ENCODE measurements around the gene TOPAZ1. TPM values are rescaled to one million over a fixed set of nuclear protein-coding genes. Genes with fewer than 3 reads are reported as not detected.

Gene TOPAZ1
- total RNA-seq, 1 experiment from 2014 or later: not detected

DNA sequence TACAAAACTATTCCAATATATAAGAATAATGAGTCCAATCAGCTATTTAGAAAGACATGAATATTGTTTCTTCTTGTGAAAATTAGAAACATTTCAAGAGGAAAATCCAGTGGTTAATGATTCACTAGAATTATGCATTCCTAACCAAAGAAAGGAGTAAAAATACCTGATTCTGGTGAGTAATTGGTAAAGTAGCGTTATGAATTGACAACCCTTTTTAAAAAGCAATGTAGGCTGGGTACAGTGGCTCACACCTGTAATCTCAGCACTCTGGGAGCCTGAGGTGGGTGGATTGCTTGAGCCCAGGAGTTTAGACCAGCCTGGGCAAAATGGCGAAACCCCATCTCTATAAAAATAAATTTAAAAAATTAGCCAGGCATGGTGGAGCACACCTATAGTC lies 43.3 kb downstream of the TOPAZ1 start:
- CTCF ChIA-PET: no interaction called here
- Histone ChIP-seq H3K4me1 (ENCODE audit: insufficient read depth, low read length) (no peaks in the 10 kb centered on the region), H3K79me2 (ENCODE audit: low read length) (no peaks in the 10 kb centered on the region), H3K27ac (ENCODE audit: low read length) (no peak overlapping the region), H3K4me3 (ENCODE audit: low read length) (no peak overlapping the region), H3K4me2 (ENCODE audit: low read length) (no peak overlapping the region), H3K27me3 (ENCODE audit: low read length) (no peaks in the 10 kb centered on the region), H3K9ac (ENCODE audit: low read length) (no peak overlapping the region), H3K9me3 (ENCODE audit: low read length) (no peaks in the 10 kb centered on the region), H4K20me1 (ENCODE audit: low read length) (no peaks in the 10 kb centered on the region), H3F3A (ENCODE audit: low read length, unreplicated experiment) (no peaks in the 10 kb centered on the region), H3K36me3 (ENCODE audit: low read depth, low read length) (no peaks in the 10 kb centered on the region), H2AFZ (ENCODE audit: low read length) (no peak overlapping the region), H3K9me2 (replicated peaks; ENCODE audit: low read length) (no peaks in the 10 kb centered on the region)
- DNase-seq: peak; percentile 7
- no peak for ATAC-seq
- BruUV-seq (replicated peaks): no TSS peak
- intact Hi-C loops (cut with micrococcal nuclease): no loop called here
- POLR2A ChIA-PET (ENCODE audit: unreplicated experiment): no interaction called here
- TF ChIP-seq EZH2phosphoT487 (IDR thresholded peaks at IDR 0.05; ENCODE audit: borderline replicate concordance, low read length) (no peak), EZH2 (IDR thresholded peaks at IDR 0.05; ENCODE audit: low read length, unreplicated experiment) (no peak), CTCF (conservative IDR thresholded peaks at IDR 0.05; ENCODE audit: low read depth, low read length) (no peak)

DNA sequence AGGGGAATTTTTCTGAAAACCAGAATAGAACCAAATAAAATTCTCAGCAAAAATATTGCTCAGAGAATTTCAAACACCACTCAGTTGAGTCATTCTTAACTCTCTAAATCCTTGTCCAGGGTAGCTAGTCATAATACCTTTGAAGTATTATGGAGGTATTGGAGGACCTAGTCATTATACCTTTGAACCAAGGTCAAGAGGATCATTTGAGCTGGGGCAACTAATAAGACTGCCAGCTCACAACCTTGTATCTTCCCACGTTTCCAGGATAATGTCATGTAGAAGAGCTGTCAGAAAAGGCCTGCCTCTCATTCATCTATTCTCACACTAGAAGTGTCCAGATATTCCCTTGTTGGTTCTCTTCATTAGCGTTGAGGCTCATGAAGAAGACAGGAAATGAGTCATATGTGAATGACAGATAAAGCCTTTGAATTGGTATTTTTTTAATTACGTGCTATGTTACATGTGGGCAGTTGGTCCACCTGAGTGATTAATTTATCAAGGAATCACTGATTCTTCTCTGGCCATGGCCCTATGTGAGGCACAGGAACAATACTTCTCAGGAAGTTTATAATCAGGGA lies 48.3 kb downstream of the TOPAZ1 start:
- POLR2A ChIA-PET (ENCODE audit: unreplicated experiment): no interaction called here
- Histone ChIP-seq H3K27me3 (ENCODE audit: low read length) (no peaks in the 10 kb centered on the region), H3K4me1 (ENCODE audit: insufficient read depth, low read length) (no peaks in the 10 kb centered on the region), H3F3A (ENCODE audit: low read length, unreplicated experiment) (no peaks in the 10 kb centered on the region), H3K4me2 (ENCODE audit: low read length) (no peak overlapping the region), H3K4me3 (ENCODE audit: low read length) (no peak overlapping the region), H3K9me3 (ENCODE audit: low read length) (no peaks in the 10 kb centered on the region), H3K9ac (ENCODE audit: low read length) (no peak overlapping the region), H4K20me1 (ENCODE audit: low read length) (no peaks in the 10 kb centered on the region), H3K36me3 (ENCODE audit: low read depth, low read length) (no peaks in the 10 kb centered on the region), H2AFZ (ENCODE audit: low read length) (no peak overlapping the region), H3K79me2 (ENCODE audit: low read length) (no peaks in the 10 kb centered on the region), H3K27ac (ENCODE audit: low read length) (no peak overlapping the region), H3K9me2 (replicated peaks; ENCODE audit: low read length) (no peaks in the 10 kb centered on the region)
- DNase-seq (no peak), ATAC-seq (no peak)
- CTCF ChIA-PET: no interaction called here
- no TSS peak for BruUV-seq (replicated peaks)
- intact Hi-C loops (cut with micrococcal nuclease): no loop called here
- TF ChIP-seq EZH2 (IDR thresholded peaks at IDR 0.05; ENCODE audit: low read length, unreplicated experiment): no peak
- TF ChIP-seq EZH2phosphoT487 (IDR thresholded peaks at IDR 0.05; ENCODE audit: borderline replicate concordance, low read length): no peak
- TF ChIP-seq CTCF (conservative IDR thresholded peaks at IDR 0.05; ENCODE audit: low read depth, low read length): no peak

DNA sequence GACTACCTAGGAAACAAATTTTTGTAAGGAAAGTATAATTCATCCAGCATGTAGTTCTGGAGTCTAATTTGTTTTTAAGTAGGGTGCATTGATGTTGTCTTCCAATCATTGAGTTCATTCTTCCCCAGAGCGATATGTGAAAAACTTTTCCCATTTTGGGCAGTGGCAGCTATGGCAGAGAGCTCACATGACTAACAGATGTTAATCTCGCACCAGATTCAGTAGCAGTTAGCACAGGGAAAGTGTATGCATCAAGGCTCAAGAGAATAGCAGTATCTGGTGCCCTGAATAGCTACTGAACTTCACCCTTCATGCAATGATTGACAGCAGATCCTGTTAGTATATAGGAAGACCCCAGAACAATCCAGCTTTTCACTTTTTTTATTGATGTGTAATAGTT lies 50.6 kb downstream of the TOPAZ1 start:
- Histone ChIP-seq H3K9ac (ENCODE audit: low read length) (no peak overlapping the region), H3K79me2 (ENCODE audit: low read length) (no peaks in the 10 kb centered on the region), H3K36me3 (ENCODE audit: low read depth, low read length) (no peaks in the 10 kb centered on the region), H3K4me2 (ENCODE audit: low read length) (no peak overlapping the region), H3F3A (ENCODE audit: low read length, unreplicated experiment) (no peaks in the 10 kb centered on the region), H3K27ac (ENCODE audit: low read length) (no peak overlapping the region), H3K4me1 (ENCODE audit: insufficient read depth, low read length) (no peaks in the 10 kb centered on the region), H2AFZ (ENCODE audit: low read length) (no peak overlapping the region), H3K27me3 (ENCODE audit: low read length) (no peaks in the 10 kb centered on the region), H3K9me3 (ENCODE audit: low read length) (no peaks in the 10 kb centered on the region), H3K4me3 (ENCODE audit: low read length) (no peak overlapping the region), H4K20me1 (ENCODE audit: low read length) (no peaks in the 10 kb centered on the region), H3K9me2 (replicated peaks; ENCODE audit: low read length) (no peaks in the 10 kb centered on the region)
- intact Hi-C loops (cut with micrococcal nuclease): no loop called here
- ATAC-seq: no peak
- TF ChIP-seq CTCF (conservative IDR thresholded peaks at IDR 0.05; ENCODE audit: low read depth, low read length) (no peak), EZH2 (IDR thresholded peaks at IDR 0.05; ENCODE audit: low read length, unreplicated experiment) (no peak), EZH2phosphoT487 (IDR thresholded peaks at IDR 0.05; ENCODE audit: borderline replicate concordance, low read length) (no peak)
- CTCF ChIA-PET: no interaction called here
- POLR2A ChIA-PET (ENCODE audit: unreplicated experiment): interaction anchor here (0.6 kb wide), 1 partner anchor 170 kb away, joined by 14 read pairs; no protein-coding TSS in a partner anchor
- no peak for DNase-seq
- BruUV-seq (replicated peaks): no TSS peak
